Activated effector memory CD4-positive, alpha-beta T cell treated with Interleukin-2 at 50 U/mL for 16 hours (primary cell): ENCODE results near the gene ILF2.
A peak's percentile ranks its signal among the peaks of the same experiment; 100 is the strongest.

ENCODE experiments used
- DNase-seq: peaks from one replicate; pipeline ENCODE4 v3.0.0-alpha.2; 2020

The ILF2 gene

DNA sequence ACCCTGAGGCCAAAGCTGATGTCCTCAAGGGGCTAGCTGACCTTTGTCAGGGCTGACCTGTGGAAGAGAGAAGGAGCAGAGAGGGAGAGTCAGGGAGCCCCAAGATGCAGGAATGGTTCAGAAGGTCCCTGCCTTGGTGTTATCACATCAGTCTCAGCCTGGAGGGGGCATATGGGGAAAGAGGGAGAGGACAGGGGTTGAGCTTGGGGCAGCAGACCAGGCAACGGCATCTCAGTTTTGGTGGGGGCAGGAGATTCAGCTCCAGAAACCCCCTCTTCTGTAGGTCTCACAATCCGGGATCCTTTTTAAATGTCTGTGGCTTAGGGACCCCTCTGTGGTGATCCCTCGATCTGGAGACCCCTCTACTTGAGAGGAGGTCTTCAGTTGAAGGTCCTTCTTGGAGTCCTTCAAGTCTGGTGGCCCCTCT, 44.3 kb downstream of the ILF2 start:
- no peak for DNase-seq

DNA sequence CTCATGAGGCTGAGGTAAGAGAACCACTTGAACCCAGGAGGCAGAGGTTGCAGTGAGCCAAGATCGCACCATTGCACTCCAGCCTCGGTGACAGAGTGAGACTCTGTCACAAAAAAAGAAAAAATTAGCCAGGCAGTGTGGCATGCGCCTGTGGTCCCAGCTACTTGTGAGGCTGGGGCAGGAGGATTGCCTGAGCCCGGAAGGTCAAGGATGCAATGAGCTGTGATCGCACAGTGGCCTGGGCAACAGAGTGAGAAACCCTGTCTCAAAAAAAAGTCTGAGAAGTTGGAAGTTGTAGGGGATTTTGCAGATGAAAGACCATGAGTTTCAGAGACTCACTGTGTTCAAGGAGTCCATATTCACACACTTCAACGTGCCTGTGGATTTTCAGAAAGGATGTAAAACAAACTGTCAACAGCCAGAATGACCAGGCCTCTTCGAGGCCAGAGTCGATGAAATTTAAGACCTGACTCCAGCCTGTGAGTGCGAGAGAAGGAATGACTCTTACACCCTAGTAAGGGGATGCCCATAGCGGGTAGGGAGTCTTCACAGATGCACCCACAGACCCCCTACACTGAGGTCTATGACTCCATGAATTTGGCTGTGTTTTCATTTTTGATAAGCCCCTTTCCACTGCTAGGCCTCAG, 45.7 kb downstream of the ILF2 start:
- DNase-seq: no peak

DNA sequence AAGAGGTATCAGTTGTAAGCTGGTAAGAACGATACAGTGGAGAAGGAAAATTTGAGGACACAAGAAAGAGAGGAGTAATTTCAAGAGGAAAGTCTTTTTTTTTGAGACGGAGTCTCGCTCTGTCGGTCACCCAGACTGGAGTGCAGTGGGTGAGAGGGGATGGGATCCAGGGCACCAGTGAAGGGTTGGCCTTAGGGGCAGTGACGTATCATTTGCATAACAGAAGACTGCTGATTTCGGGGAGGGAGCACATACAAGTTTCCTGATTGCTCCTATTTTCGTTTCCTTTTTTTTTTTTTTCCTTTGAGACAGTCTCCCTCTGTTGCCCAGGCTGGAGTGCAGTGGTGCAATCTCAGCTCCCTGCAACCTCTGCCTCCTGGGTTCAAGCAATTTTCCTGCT, 47.7 kb downstream of the ILF2 start:
- no peak for DNase-seq

DNA sequence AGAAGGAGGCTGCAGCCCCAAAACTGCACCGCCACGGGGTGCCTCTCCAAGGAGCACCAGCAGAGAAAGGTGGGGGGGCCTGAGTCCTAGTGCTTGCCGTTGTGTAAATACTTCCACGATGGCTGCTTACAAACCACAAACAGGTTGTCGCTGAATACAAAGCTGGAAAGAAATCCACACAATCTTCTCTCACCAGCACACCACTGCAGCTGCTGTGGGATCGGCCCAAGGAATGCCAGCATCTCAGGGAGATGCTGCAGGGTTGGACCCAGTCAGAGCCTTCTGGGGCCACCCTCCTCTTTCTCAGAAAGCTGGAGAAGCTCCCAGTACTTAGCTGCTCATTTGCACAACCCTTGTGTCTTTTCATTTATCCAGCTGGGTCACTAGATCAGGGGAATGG, 51.6 kb downstream of the ILF2 start:
- no peak for DNase-seq

DNA sequence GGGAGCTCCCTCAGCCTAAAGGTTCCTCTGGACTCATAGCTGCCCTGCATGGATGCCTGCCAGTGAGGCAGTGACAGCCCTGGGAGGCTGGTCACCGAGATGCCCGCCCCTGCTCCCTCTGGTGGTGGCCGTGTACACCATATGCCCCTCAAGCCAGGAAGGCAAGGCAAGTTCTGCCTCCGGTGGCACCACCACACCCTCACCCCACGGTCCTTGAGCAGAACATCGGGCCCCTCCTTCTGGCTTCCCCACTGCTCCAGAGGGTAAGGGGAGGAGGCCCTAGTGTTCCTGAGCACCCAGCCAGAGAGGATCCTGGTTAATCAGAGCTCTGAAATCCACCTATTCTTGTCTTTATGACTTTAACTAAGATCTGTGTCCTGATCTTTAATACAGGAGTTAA, 53.1 kb downstream of the ILF2 start:
- DNase-seq: peak; percentile 50

DNA sequence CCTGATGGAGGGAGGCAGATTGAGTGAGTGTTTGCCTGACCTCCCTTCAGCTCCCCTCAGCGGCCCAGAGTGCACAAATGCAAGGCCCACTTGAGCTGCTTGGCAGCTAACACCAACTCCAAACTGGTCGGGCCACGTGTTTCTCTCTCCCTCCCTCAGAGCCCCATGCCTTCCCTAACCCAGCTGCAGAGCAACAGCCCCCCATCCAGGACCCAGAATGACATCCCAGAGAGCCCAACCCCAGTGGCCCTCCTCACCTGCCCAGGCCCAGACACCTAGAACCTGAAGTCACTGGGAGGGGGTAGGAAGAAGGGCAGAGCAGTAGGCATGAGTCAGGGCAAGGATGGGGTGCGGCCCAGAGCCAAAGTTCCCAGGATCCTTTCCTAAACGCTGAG, 53.9 kb downstream of the ILF2 start:
- no peak for DNase-seq

DNA sequence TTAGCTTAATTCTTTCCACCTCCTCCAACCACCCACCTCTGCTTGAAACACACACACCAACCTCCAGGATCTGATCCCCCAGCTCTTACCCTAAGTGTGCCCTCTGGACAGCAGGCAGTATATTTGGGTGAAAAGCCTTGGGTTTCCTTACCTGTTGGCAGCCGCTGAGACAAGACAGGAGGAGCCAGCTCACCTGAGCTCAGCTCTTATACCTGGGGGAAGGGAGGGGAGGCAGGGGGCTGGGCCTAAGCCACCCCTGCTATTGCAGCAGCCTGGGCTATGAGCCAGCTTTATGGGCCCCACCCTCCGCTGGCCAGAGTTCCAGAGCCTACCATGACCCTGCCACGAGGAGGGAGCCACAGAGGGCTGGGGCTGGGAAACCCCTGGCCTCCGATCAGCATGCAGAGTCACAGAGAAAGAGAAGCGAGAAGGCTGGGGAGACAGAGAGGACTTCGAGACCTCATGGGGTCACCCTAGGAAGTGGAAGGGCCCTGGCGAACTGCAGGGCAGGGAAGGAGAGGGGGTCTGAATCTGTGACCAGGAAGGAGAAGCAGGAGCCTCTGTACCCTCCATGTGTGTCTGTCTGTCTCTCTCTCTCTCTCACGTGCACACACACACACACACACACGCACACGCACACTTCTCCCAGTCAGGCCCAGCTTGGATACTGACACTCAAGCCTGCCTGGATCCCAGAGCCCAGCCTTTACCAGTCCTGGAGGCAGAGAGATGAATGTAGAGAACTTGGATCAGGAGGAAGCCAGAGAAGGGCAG, 54.5 kb downstream of the ILF2 start, which contains the start of gene S100A14:
Gene S100A14, minus strand, starts transcription at position 182 of the 773 bp plus-strand sequence. CDS start 467 bp downstream, outside the sequence.
- no peak for DNase-seq

DNA sequence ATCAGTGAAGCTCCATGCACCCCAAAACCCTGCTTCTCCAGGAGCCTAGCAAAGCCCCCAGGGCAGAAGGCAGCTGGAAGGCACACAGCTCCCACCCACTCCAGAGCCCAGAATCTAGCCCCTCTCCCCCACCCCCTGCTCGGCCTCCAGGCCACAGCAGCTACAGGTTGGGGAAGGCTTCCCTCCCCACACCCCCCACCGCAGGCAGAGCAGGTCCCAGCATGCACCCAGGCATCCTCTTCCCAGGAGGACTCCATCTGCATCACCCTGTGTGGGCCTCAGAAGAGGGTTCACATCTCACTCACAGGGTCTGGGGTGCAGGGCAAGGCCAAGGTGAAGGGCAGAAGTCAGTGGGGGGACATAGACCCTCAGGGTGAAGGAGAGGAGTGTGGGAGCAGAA, 55.4 kb downstream of the ILF2 start:
- DNase-seq: no peak

DNA sequence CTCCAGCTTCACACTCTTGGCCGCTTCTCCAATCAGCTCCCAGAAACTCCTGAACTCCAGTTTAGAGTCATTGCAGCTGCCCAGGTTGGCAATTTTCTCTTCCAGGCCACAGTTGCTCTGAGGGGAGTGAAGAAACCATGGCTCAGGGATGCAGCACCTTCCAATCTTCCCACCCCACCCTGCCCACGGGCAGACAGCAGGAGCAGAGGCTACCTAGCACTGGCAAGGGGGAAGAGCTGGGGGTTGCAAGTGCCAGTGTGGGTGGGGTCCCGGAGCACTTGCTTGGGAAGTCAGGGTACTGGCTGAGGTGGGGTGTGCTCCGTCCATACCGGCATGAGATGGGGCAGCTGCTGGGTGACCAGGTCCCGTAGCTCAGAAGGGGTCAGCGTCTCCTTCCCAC, 55.9 kb downstream of the ILF2 start:
- DNase-seq: no peak

DNA sequence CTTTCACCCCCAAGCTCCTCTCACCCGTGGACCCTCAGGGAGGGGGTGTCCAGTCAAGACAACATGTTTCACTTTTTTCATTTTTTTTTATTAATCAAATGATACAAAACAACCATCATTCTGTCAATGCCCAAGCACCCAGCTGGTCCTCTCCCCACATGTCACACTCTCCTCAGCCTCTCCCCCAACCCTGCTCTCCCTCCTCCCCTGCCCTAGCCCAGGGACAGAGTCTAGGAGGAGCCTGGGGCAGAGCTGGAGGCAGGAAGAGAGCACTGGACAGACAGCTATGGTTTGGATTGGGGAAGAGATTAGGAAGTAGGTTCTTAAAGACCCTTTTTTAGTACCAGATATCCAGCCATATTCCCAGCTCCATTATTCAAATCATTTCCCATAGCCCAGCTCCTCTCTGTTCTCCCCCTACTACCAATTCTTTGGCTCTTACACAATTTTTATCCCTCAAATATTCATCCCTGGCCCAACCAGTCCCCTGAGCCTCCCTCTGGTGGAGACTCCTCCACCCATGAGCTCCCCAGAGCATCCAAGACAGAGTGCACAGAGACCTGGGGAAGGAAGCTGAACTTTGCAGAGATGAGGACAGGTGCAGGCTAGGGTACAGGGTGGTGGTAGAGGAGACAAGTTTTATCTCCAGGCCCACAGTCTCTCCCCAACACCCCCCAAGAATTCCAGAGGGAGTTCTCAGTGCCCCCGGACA, 56.4 kb downstream of the ILF2 start:
- no peak for DNase-seq

DNA sequence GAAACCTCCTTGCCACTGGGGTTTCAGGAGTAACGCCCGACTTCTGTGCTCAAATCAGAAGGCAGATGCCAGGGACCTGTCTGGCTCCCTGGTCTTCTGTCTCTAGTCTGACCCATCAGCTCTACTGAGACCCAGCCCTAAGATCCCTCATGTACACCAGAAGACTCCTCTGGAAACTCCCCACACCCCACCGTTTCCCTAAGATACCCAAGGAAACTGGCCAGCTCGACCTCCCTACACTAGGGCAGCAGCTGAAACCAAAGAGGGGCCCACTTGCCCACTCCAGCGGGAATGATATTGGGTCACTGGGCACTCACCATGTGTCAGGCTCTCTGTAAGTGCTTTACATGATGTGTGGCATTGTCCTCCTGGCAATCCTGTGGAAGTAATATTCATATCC, 57.4 kb downstream of the ILF2 start:
- DNase-seq: no peak

DNA sequence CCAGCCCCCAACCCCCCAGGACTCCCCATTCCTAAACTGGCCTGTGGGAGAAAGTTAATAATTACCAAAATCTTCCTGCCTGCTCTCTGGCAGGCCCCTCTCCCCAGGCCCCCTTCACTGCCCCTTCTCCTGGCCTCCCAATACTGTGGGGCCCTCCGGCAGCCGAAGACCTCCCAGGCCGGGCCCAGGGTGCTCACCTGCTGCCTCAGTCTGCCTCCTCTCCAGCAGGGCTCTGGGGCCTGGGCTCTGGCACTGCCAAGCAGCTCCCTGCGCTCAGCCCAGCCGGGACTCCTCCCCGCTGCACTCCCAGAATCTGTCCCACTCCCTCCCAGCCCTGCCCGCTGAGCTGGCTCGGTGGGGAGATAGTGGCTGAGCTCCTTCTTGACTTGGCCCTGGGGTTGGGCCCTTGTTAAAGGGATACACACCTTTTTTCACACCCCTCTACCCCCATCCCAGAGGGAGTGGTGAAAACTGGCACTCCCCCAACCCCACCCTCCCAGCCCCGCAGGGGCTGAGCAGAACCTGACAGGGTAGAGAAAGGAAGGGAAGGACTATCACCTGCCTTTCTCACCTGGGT, 58.0 kb downstream of the ILF2 start, which contains the start of gene S100A16:
Gene S100A16, minus strand, starts transcription at position 383 of the 577 bp plus-strand sequence. CDS start 4,986 bp downstream, outside the sequence.
- DNase-seq: no peak

DNA sequence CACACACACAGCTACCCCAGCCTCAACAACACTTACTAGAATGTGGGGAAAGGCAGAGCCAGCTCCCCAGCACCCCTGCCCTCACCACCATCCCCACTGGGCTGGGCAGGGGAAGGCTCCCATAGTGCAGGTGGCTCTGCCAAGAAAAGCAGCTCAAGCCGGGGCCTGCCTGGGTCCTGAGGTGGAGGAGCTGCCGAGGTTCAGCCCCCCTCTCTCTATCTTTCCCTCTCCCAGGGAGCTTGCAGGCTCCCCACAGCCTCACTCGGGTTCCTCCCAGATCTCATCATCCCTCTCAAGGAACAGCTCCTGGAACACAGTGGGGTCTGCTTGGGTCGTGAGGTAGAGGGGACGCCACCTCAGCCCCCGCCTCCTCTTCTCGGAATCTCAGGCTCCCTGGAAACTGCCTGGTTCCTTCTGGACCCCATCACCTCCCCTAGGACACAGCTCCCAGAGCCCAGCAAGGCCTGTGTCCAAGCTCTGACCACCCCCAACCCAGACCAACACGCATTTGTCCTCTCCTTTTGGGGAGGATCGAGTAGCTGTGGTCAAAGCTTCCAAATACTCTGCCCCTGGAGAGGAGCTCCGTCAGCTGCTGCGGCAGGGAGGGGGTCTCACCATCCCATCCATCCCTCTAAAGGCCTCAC, 58.6 kb downstream of the ILF2 start:
- DNase-seq: no peak
